HG03196 (cell line): ENCODE results near the gene CAMK2B.

ENCODE experiments used
- ATAC-seq: cut with Tn5 transposase; IDR thresholded peaks from one replicate; pipeline ENCODE4 v1.9.1; 2021; ENCODE audit not compliant: unreplicated experiment

The CAMK2B gene

GRCh38 chr7:44275957-44276570 lies 49.3 kb downstream of the CAMK2B start:
- no peak for ATAC-seq

- no peak for ATAC-seq
These were observed 50.2 kb downstream of the CAMK2B start for GRCh38 chr7:44275146-44275545.

DNA sequence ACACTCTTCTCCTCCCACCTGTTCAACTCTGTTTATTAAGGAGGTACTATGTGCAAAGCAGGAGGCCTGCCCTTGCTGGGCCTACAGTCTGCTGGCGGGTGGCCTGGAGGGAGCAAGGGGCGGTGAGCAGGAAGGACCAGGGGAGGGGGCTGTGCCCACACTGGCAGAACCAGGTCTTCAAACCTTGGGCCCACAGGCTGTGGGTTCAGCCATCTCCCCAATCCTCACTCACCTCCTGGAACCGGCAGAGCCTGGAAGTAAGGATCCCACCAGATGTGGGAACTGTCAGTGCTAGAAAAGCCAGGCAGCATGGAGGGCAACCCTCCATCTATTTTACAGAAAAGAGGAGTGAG lies 50.8 kb downstream of the CAMK2B start:
- ATAC-seq: no peak

DNA sequence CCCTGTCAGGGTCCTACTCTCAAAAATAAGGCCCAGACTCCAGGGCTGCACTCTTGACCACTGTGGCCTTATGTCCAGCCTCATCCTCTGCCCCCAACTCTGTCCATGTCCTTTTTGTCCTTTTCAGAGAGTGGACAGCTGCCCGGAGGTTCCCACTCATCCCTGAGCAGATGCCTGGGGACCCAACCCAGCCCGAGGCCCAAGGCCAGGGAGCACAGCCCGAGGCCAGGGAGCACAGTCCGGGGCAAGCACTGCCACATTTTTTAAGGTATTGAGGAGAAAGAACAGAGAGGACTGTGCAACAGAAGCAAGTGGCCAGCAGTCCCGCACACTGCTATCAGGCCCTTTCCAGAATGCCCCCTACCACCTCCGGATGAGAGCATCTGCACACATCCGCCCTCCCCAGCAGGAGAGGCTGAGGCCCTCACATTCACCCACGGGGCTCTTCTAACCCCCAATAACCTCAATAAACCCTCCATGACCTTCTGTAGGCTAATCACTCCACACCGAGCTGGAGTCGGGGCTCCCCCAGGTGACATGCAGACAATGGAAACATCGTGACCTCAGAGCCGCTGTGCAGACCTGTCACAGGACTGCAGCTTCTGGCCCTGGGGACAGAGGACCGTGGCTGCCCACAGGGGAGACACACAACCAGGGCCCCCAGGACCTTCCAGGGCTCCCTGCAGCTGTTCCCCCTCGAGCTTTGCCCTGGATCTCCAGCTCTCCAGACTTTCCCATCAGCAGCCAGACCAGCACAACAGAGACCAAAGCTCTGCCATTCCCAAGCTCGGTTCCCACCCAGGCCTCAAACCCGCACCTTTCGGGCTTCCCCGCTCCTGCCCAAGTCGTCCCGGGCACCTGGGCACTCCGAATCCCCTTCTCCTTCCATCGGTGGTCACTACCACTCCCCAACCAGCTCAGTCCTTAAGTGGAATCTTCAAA lies 51.4 kb downstream of the CAMK2B start:
- ATAC-seq: no peak

GRCh38 chr7:44272981-44273380 lies 52.4 kb downstream of the CAMK2B start:
- ATAC-seq: no peak

- no peak for ATAC-seq
These were observed 52.9 kb downstream of the CAMK2B start for GRCh38 chr7:44272456-44272855.

GRCh38 chr7:44269943-44270493 lies 55.4 kb downstream of the CAMK2B start:
- no peak for ATAC-seq

DNA sequence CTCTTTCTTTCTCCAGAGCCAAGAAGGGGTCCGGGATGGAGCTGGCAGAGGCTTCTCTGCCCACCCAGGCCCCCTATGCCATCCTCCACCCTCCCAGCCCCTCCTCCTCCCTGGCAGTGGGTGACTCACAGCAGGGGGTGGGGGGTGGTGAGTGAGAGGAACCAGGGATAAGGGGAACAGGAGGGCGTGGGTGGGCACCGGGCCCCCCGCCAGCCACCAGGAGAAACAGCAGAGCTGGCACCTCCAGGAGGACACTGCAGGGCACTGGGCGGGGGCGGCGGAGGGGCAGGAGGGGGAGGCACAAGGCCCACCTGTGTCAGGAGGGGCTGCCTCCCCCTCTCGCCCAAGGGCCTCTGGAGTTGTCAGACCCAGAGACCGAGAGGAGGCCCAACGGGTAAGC lies 56.0 kb downstream of the CAMK2B start:
- no peak for ATAC-seq

- ATAC-seq: no peak
These were observed 56.7 kb downstream of the CAMK2B start for GRCh38 chr7:44268671-44269070.

- no peak for ATAC-seq
These were observed 57.5 kb downstream of the CAMK2B start for GRCh38 chr7:44267719-44268421.

GRCh38 chr7:44267178-44267577 lies 58.2 kb downstream of the CAMK2B start:
- ATAC-seq: no peak

- no peak for ATAC-seq
These were observed 58.9 kb downstream of the CAMK2B start for GRCh38 chr7:44266526-44266925.

GRCh38 chr7:44265728-44266127 lies 59.7 kb downstream of the CAMK2B start:
- no peak for ATAC-seq

GRCh38 chr7:44264221-44264931 lies 61.0 kb downstream of the CAMK2B start:
- no peak for ATAC-seq

GRCh38 chr7:44263326-44264082 lies 61.9 kb downstream of the CAMK2B start:
- no peak for ATAC-seq

- ATAC-seq: no peak
These were observed 63.4 kb downstream of the CAMK2B start for GRCh38 chr7:44262031-44262430.

- ATAC-seq: no peak
These were observed 64.2 kb downstream of the CAMK2B start for GRCh38 chr7:44261240-44261639.

GRCh38 chr7:44259547-44260457 lies 65.6 kb downstream of the CAMK2B start:
- no peak for ATAC-seq

- ATAC-seq: no peak
These were observed 66.4 kb downstream of the CAMK2B start for GRCh38 chr7:44258865-44259546.
